ENCODE results near the gene NEK4. TPM values are rescaled to one million over a fixed set of nuclear protein-coding genes. Genes with fewer than 3 reads are reported as not detected.
A peak's percentile ranks its signal among the peaks of the same experiment; 100 is the strongest.

NEK4 gene
- total and polyA plus RNA-seq, 2 of the 13 experiments (the other 11 are each of a cell fraction or from before 2014, with no cell fraction given) = 16.5 to 38.0 TPM

DNA sequence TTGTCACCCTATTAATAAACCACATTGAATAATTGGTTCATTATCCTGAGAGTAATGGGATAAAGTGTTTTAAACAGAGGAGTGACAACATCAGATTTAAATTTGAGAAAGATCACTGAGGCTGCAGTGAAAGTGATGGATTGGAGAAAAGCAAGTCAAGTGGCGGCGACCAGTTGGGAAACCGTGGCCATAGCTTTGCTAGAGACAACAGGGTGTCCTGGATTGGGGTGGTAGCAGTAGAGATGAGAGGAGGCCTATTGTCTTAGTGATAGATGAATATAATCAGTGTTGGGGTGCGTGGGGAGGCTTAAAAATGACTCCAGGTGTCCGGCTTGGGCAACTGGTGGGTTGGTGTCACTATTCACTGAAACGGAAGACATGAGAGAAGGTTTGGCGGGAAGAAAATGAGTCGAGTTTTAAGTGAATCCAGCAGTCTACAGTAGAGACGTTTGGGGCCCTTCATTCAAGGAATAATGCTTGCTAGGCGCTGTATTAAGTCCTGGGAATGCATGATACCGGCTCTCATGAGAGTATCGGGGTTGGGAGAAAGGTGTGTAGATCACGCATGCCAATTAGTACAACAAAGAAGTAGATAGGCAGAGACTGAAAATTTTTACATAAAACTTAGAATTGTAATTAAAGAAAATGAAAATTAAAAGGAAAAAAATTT is 819 bp downstream of the NEK4 start:
- no peak for DNase-seq (ENCODE audit: low spot score)
- Histone ChIP-seq H3K4me1 (ENCODE audit: insufficient read depth, low read length) (peaks cover 52% of the 10 kb centered on the region), H3K4me2 (ENCODE audit: low read depth, low read length) (peak overlapping the region; percentile 94), H3K27me3 (ENCODE audit: control insufficient read depth in 1 of 2, insufficient read depth in 2 of 2, low read length in 2 of 2) (no peaks in the 10 kb centered on the region), H3K9ac (ENCODE audit: insufficient read depth, low read depth, low read length) (peak overlapping the region; percentile 79), H4K20me1 (ENCODE audit: insufficient read depth, low read length) (no peaks in the 10 kb centered on the region), H3K4me3 (replicated peaks in 1 of 3; ENCODE audit: insufficient read depth in 1 of 3, low read depth in 2 of 3, low read length in 3 of 3) (peak overlapping the region; percentile 52 to 89 (median 72)), H2AFZ (ENCODE audit: low read length) (no peak overlapping the region), H3K27ac (ENCODE audit: extremely low read length, insufficient read depth, low read length) (peak overlapping the region; percentile 80), H3K9me3 (ENCODE audit: low read length) (no peaks in the 10 kb centered on the region), H3K79me2 (ENCODE audit: insufficient read depth, low read length) (peaks cover 17% of the 10 kb centered on the region), H3K36me3 (replicated peaks in 1 of 2; ENCODE audit: control insufficient read depth in 1 of 2, insufficient read depth in 2 of 2, low read length in 2 of 2) (peaks cover 9 to 24% of the 10 kb centered on the region in 2 experiments; a peak in 4 of 5 replicates)
- TF ChIP-seq ZNF563 (CRISPR knock-in tag; IDR thresholded peaks at IDR 0.05) (peak; percentile 76), MXD4 (CRISPR knock-in tag; IDR thresholded peaks at IDR 0.05) (0 out of 2 replicates have a peak, but pooled peaks have one; percentile 2), KLF13 (CRISPR knock-in tag; IDR thresholded peaks at IDR 0.05) (no peak), ZNF33A (CRISPR knock-in tag; IDR thresholded peaks at IDR 0.05; ENCODE audit: borderline replicate concordance) (no peak), ZNF501 (CRISPR knock-in tag; IDR thresholded peaks at IDR 0.05) (peak; percentile 2; the same call in 1 of the 2 replicates), ZNF124 (CRISPR knock-in tag; IDR thresholded peaks at IDR 0.05) (no peak), ZBTB38 (CRISPR knock-in tag; IDR thresholded peaks at IDR 0.05) (0 out of 2 replicates have a peak, but pooled peaks have one; percentile 29), HNF4G (IDR thresholded peaks at IDR 0.05; ENCODE audit: borderline replicate concordance, low read depth, low read length) (no peak), HNF4G (CRISPR knock-in tag; IDR thresholded peaks at IDR 0.05; ENCODE audit: borderline replicate concordance, low read depth) (no peak), ZNF790 (CRISPR knock-in tag; IDR thresholded peaks at IDR 0.05; ENCODE audit: borderline replicate concordance) (0 out of 2 replicates have a peak, but pooled peaks have one; percentile 6)
- TF ChIP-seq, protein P1, sequence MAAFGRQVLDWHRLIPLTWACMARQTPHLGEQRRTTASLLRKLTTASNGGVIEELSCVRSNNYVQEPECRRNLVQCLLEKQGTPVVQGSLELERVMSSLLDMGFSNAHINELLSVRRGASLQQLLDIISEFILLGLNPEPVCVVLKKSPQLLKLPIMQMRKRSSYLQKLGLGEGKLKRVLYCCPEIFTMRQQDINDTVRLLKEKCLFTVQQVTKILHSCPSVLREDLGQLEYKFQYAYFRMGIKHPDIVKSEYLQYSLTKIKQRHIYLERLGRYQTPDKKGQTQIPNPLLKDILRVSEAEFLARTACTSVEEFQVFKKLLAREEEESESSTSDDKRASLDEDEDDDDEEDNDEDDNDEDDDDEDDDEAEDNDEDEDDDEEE (CRISPR knock-in tag; IDR thresholded peaks at IDR 0.05) = 0 out of 2 replicates have a peak, but pooled peaks have one; percentile 12
- TF ChIP-seq, protein P2, sequence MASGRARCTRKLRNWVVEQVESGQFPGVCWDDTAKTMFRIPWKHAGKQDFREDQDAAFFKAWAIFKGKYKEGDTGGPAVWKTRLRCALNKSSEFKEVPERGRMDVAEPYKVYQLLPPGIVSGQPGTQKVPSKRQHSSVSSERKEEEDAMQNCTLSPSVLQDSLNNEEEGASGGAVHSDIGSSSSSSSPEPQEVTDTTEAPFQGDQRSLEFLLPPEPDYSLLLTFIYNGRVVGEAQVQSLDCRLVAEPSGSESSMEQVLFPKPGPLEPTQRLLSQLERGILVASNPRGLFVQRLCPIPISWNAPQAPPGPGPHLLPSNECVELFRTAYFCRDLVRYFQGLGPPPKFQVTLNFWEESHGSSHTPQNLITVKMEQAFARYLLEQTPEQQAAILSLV (CRISPR knock-in tag; IDR thresholded peaks at IDR 0.05; ENCODE audit: borderline replicate concordance) = no peak
- TF ChIP-seq, protein P3, sequence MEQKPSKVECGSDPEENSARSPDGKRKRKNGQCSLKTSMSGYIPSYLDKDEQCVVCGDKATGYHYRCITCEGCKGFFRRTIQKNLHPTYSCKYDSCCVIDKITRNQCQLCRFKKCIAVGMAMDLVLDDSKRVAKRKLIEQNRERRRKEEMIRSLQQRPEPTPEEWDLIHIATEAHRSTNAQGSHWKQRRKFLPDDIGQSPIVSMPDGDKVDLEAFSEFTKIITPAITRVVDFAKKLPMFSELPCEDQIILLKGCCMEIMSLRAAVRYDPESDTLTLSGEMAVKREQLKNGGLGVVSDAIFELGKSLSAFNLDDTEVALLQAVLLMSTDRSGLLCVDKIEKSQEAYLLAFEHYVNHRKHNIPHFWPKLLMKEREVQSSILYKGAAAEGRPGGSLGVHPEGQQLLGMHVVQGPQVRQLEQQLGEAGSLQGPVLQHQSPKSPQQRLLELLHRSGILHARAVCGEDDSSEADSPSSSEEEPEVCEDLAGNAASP (CRISPR knock-in tag; IDR thresholded peaks at IDR 0.05; ENCODE audit: borderline replicate concordance) = no peak
- TF ChIP-seq, protein P4, sequence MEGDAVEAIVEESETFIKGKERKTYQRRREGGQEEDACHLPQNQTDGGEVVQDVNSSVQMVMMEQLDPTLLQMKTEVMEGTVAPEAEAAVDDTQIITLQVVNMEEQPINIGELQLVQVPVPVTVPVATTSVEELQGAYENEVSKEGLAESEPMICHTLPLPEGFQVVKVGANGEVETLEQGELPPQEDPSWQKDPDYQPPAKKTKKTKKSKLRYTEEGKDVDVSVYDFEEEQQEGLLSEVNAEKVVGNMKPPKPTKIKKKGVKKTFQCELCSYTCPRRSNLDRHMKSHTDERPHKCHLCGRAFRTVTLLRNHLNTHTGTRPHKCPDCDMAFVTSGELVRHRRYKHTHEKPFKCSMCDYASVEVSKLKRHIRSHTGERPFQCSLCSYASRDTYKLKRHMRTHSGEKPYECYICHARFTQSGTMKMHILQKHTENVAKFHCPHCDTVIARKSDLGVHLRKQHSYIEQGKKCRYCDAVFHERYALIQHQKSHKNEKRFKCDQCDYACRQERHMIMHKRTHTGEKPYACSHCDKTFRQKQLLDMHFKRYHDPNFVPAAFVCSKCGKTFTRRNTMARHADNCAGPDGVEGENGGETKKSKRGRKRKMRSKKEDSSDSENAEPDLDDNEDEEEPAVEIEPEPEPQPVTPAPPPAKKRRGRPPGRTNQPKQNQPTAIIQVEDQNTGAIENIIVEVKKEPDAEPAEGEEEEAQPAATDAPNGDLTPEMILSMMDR (CRISPR knock-in tag; IDR thresholded peaks at IDR 0.05) = no peak
- 0 out of 3 replicates have a peak, but pooled peaks have one; percentile 5 for ATAC-seq
- TSS peak; percentile 52 for BruUV-seq (replicated peaks)
- ChIA-PET CTCF (ENCODE audit: low intra/inter-chr PET ratio, low total read pairs) (no interaction called here), POLR2A (interaction anchor here (0.7 to 18.4 kb wide), 13 partner anchors 10 to 127 kb away, joined by 3 to 466 read pairs (median 5); partner anchors contain the start of genes GLT8D1, ITIH3, SPCS1 and STIMATE)
- 20% methylated on average over 13 of the region's 13 CpGs for WGBS (ENCODE audit: low lambda C conversion rate)
- no peak for FAIRE-seq
- intact Hi-C loops (cut with micrococcal nuclease; ENCODE audit: unreplicated experiment) = loop anchor here (2.0 to 10.0 kb wide), 2 partner anchors 17 to 55 kb away; no protein-coding TSS in a partner anchor
- in situ Hi-C loops (cut with HindIII; ENCODE audit: extremely low pct_ligation_motif_present, low pct_unique_long_range_greater_than_20kb) = no loop called here

All from HepG2 (cell line).